NCI-H748 (cell line): ENCODE results near the gene NEURL4.

ENCODE experiments used
- DNase-seq: peaks from one replicate; lab custom pipeline; 2025; ENCODE audit not compliant: unreplicated experiment; lab: John Stamatoyannopoulos, UW

NEURL4 gene

DNA sequence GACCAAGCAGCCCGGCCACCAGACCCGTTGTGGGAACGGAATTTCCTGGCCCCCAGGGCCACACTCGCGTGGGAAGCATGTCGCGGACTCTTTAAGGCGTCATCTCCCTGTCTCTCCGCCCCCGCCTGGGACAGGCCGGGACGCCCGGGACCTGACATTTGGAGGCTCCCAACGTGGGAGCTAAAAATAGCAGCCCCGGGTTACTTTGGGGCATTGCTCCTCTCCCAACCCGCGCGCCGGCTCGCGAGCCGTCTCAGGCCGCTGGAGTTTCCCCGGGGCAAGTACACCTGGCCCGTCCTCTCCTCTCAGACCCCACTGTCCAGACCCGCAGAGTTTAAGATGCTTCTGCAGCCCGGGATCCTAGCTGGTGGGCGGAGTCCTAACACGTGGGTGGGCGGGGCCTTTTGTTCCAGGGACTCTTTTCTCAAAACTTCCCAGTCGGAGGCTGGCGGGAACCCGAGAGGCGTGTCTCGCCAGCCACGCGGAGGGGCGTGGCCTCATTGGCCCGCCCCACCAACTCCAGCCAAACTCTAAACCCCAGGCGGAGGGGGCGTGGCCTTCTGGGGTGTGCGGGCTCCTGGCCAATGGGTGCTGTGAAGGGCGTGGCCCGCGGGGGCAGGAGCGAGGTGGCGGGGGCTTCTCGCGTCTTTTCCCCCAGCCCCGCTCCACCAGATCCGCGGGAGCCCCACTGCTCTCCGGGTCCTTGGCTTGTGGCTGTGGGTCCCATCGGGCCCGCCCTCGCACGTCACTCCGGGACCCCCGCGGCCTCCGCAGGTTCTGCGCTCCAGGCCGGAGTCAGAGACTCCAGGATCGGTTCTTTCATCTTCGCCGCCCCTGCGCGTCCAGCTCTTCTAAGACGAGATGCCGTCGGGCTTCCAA is 47.8 kb downstream of the NEURL4 start, which contains the start of gene SLC2A4:
Gene SLC2A4, plus strand, starts transcription at position 645 of the 879 bp plus-strand sequence. Its CDS starts 217 bp downstream, at position 862.
- DNase-seq: peak; percentile 98

- DNase-seq: peak; percentile 91
Measured at GRCh38 chr17:7280519-7281073, 48.5 kb downstream of the NEURL4 start.

- DNase-seq: no peak
Measured at GRCh38 chr17:7279448-7279847, 49.7 kb downstream of the NEURL4 start.

DNA sequence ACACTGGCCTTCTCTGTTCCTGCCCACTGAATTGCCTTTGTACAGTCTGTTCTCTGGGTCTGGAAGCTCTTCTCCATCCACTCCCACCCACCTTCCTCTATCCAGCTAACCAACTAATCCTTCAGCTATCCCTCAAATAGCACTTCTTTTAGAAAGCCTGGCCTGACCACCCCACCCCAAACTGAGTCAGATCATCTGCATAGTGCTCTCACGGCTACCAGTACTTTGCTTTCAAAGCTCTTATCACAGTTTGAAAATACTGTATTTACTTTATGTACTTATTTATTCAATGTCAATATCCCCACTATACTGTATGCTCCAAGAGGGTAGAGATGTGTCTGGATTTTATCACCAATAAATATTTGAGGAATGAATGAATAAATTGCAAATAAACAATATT is 62.4 kb downstream of the NEURL4 start:
- no peak for DNase-seq
